HG03442 (cell line): Measurements from ENCODE around the gene A1BG.
"Not testable (repeated sequence)": the region's sequence is repeated elsewhere in the genome, so short reads cannot be mapped to it uniquely, and the experiment has no call there.

Source experiments
- ATAC-seq: cut with Tn5 transposase; IDR thresholded peaks from one replicate; pipeline ENCODE4 v1.9.1; 2021; ENCODE audit warnings: mild to moderate bottlenecking, moderate library complexity; ENCODE audit not compliant: unreplicated experiment

The A1BG gene

GRCh38 chr19:58386576-58387337, 33.5 kb upstream of the A1BG start, which contains the start of gene RPS5:
Gene RPS5 (plus strand): TSS chr19:58387269. CDS start chr19:58388138, 869 bp downstream.
- peak; percentile 84 for ATAC-seq

- ATAC-seq: peak; percentile 7
Measured at GRCh38 chr19:58385891-58386575, 32.7 kb upstream of the A1BG start.

- ATAC-seq: no peak
Measured at GRCh38 chr19:58385313-58385890, 32.1 kb upstream of the A1BG start.

GRCh38 chr19:58382997-58383603, 29.8 kb upstream of the A1BG start:
- no peak for ATAC-seq

GRCh38 chr19:58381460-58382212, 28.3 kb upstream of the A1BG start:
- ATAC-seq: no peak

GRCh38 chr19:58380662-58381459, 27.6 kb upstream of the A1BG start, which contains the start of gene ZNF837:
Gene ZNF837 (minus strand): TSS chr19:58381030. CDS start chr19:58369332, 11,698 bp downstream.
- ATAC-seq: peak; percentile 84

GRCh38 chr19:58380037-58380661, 26.9 kb upstream of the A1BG start:
- no peak for ATAC-seq

GRCh38 chr19:58379246-58379645, 26.0 kb upstream of the A1BG start:
- no peak for ATAC-seq

- ATAC-seq: not testable (repeated sequence)
Measured at GRCh38 chr19:58376724-58377123, 23.4 kb upstream of the A1BG start.

- ATAC-seq: no peak
Measured at GRCh38 chr19:58374200-58374599, 20.9 kb upstream of the A1BG start.

- no peak for ATAC-seq
Measured at GRCh38 chr19:58372311-58373133, 19.2 kb upstream of the A1BG start.

- no peak for ATAC-seq
Measured at GRCh38 chr19:58368561-58369360, 15.5 kb upstream of the A1BG start.

- ATAC-seq: no peak
Measured at GRCh38 chr19:58367698-58368454, 14.6 kb upstream of the A1BG start.

- ATAC-seq: no peak
Measured at GRCh38 chr19:58366585-58367430, 13.5 kb upstream of the A1BG start.

GRCh38 chr19:58364146-58364545, 10.9 kb upstream of the A1BG start:
- no peak for ATAC-seq
